ENCODE data around the gene REG4.

- TF ChIP-seq CTCF (IDR thresholded peaks at IDR 0.05; ENCODE audit: low read depth, low read length) (no peak), POLR2A (IDR thresholded peaks at IDR 0.05; ENCODE audit: extremely low read depth, insufficient read length) (no peak), MAX (IDR thresholded peaks at IDR 0.05; ENCODE audit: low read depth, low read length) (no peak)
Observed at GRCh38 chr1:119799599-119800177, 11.6 kb downstream of the REG4 start.

Data from NB4 (cell line).